ENCODE results near the gene ALDH16A1.

Gene ALDH16A1

GRCh38 chr19:49423071-49423984 lies 29.7 kb upstream of the ALDH16A1 start, which contains the start of gene PTH2:
Gene PTH2 (minus strand): TSS chr19:49423441. CDS start chr19:49423339, 102 bp downstream.
- DNase-seq (ENCODE audit: low read depth in 2 of 2): no peak

GRCh38 chr19:49423985-49424303 lies 29.1 kb upstream of the ALDH16A1 start:
- DNase-seq (ENCODE audit: low read depth in 2 of 2): no peak

GRCh38 chr19:49425178-49425577 lies 27.8 kb upstream of the ALDH16A1 start, which contains the start of gene GFY:
Gene GFY (plus strand): TSS chr19:49425388. CDS start chr19:49426431, 1,043 bp downstream.
- DNase-seq (ENCODE audit: low read depth in 2 of 2): no peak

- DNase-seq (ENCODE audit: low read depth in 2 of 2): no peak
Measured at GRCh38 chr19:49425922-49426592, 27.0 kb upstream of the ALDH16A1 start.

- DNase-seq (ENCODE audit: low read depth in 2 of 2): no peak
Measured at GRCh38 chr19:49427339-49427738, 25.7 kb upstream of the ALDH16A1 start.

GRCh38 chr19:49427855-49428546 lies 25.0 kb upstream of the ALDH16A1 start:
- DNase-seq (ENCODE audit: low read depth in 2 of 2): no peak

- no peak for DNase-seq (ENCODE audit: low read depth in 2 of 2)
Measured at GRCh38 chr19:49428547-49429451, 24.2 kb upstream of the ALDH16A1 start.

GRCh38 chr19:49430172-49430677 lies 22.8 kb upstream of the ALDH16A1 start:
- no peak for DNase-seq (ENCODE audit: low read depth in 2 of 2)

GRCh38 chr19:49430678-49431329 lies 22.2 kb upstream of the ALDH16A1 start:
- DNase-seq (ENCODE audit: low read depth in 2 of 2): no peak

- no peak for DNase-seq (ENCODE audit: low read depth in 2 of 2)
Measured at GRCh38 chr19:49431330-49431749, 21.7 kb upstream of the ALDH16A1 start.

GRCh38 chr19:49432141-49433073 lies 20.6 kb upstream of the ALDH16A1 start:
- no peak for DNase-seq (ENCODE audit: low read depth in 2 of 2)

GRCh38 chr19:49433240-49433901 lies 19.7 kb upstream of the ALDH16A1 start:
- DNase-seq (ENCODE audit: low read depth in 2 of 2): no peak

- no peak for DNase-seq (ENCODE audit: low read depth in 2 of 2)
Measured at GRCh38 chr19:49434907-49435583, 18.0 kb upstream of the ALDH16A1 start.

- DNase-seq (ENCODE audit: low read depth in 2 of 2): no peak
Measured at GRCh38 chr19:49435670-49436069, 17.4 kb upstream of the ALDH16A1 start.

GRCh38 chr19:49436381-49437017 lies 16.5 kb upstream of the ALDH16A1 start:
- no peak for DNase-seq (ENCODE audit: low read depth in 2 of 2)

GRCh38 chr19:49437231-49437630 lies 15.8 kb upstream of the ALDH16A1 start:
- DNase-seq (ENCODE audit: low read depth in 2 of 2): no peak

GRCh38 chr19:49438261-49438660 lies 14.8 kb upstream of the ALDH16A1 start:
- DNase-seq (ENCODE audit: low read depth in 2 of 2): no peak

GRCh38 chr19:49439836-49440235 lies 13.2 kb upstream of the ALDH16A1 start:
- no peak for DNase-seq (ENCODE audit: low read depth in 2 of 2)
